ENCODE results near the gene PKD1.

- no peak for TF ChIP-seq BORCS8-MEF2B (CRISPR knock-in tag; IDR thresholded peaks at IDR 0.05)
- TF ChIP-seq ETS1 (CRISPR knock-in tag; IDR thresholded peaks at IDR 0.05): no peak
These were observed 79.6 kb downstream of the PKD1 start for GRCh38 chr16:2056077-2056476.
